GM19467 (cell line): ENCODE results near the gene MYEOV.

Experiments
- ATAC-seq: cut with Tn5 transposase; IDR thresholded peaks from one replicate; pipeline ENCODE4 v1.9.1; 2021; ENCODE audit warnings: mild to moderate bottlenecking, moderate library complexity; ENCODE audit not compliant: unreplicated experiment

Gene MYEOV

DNA sequence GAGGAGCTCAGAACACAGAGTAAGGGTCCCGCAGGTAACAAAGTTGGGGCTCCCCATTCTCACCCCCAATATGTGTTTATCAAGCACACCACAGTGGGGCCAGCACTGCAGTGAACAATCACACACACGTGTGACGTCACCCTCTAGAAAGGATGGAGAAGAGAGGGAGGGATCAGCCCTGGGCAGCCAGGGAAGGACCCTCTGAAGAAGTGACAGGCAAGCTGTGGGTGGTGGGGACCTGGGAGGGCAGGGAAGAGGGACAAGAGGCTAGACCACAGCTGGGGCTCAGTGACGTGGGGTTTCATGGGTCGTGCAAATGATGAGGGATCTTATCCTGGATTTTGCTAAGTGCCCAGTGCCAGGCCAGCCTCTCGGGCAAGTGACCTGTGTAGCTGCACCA, 28.7 kb upstream of the MYEOV start:
- no peak for ATAC-seq

- ATAC-seq = no peak
Observed at GRCh38 chr11:69265911-69266510, 27.9 kb upstream of the MYEOV start.

- ATAC-seq = no peak
Observed at GRCh38 chr11:69267395-69267805, 26.6 kb upstream of the MYEOV start.

DNA sequence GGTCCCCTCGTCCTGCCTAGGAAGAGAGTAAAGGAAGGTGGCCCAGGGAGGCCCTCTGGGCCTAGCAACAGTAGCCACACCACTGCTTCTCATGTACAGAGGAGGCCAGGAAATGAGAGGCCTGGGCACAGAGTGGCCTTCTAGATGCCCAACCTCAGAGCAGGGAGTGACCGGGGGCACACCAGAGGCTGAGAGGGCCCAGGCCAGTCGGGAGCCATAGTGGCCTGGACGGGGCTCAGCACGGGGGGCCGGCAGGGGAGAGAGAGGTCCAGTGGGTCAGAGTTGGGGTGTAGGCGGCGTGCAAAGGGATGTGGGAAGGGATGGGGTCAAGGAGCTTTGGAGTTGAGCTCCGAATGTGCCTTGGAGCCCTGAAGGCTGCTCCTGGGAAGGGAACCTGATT, 25.0 kb upstream of the MYEOV start:
- ATAC-seq = no peak

GRCh38 chr11:69269388-69269787, 24.6 kb upstream of the MYEOV start:
- no peak for ATAC-seq

DNA sequence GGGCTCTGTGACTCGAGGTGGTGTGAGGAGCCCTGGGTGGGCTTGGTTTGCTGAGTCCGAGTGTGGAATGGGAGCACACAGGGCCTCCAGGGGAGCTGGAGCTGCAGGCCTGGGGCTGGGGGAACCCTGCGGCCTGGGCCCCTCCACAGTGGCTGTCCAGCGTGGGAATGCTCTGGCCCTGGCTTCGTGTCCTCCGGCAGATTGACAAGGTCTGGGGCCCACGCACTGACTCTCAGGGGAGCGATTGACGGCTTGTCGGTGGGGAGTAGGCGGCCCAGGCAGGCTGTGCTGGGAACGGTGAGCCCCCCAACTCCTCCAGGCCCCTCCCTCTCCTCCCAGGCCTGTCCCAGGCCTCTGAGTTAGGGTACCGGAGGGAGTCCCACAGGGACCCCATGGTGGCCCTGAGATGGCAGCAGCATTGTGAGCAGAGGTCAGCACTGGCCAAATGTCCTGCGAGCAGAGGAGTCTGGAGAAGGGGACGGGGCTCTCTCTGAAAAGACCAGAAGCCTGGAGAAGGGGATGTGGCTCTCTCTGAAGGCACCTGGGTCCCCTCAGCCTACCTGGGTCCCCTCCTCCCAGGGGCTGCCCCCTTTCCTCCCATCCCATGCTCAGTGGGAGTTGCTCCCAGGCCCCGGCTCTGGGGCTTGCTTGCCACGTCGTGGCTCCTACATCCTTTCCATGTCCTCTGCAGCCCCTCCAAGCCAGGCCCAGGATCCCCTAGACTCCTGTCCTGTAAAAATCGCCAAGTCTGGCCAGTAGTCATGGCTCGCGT, 23.8 kb upstream of the MYEOV start:
- ATAC-seq = no peak

- no peak for ATAC-seq
Observed at GRCh38 chr11:69270941-69271340, 23.0 kb upstream of the MYEOV start.

DNA sequence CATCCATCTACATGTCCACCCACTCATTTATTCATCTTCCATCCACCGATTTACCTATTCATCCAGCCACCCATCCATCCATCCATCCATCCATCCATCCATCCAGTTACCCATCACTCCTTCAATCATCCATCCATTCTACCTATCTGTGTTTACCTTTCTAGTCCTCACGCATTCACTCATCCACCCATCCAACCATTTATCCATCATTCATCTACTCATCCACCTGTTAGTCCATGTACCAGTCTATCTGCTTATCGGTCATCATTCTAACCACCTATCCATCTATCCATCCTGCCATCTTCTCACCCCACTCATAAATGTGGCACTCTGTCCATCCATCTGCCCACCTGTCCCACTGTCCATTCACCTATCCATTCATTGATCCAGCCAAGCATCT, 21.9 kb upstream of the MYEOV start:
- ATAC-seq = no peak

- ATAC-seq = no peak
Observed at GRCh38 chr11:69272831-69273485, 21.0 kb upstream of the MYEOV start.

DNA sequence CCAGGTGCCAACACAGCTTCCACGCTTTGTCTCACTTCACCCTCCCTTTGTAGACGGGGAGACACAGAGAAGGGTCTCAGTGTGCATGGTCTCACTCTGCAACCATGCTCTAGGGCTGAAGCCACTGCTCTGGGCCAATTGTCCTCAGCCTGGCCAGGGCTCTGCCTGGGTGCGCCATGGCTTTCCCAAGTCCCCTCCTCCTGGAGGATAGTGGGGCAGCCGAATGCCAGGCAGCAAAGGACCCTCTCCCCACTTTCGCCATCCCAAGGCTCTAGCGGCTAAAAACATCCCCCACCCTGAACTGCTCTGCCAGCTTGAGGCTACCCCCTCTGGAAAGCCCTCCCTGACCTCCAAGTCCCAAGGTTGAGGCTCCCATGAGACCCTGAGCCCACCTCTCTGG, 20.4 kb upstream of the MYEOV start:
- ATAC-seq = no peak

- ATAC-seq = no peak
Observed at GRCh38 chr11:69274531-69275016, 19.4 kb upstream of the MYEOV start.

- no peak for ATAC-seq
Observed at GRCh38 chr11:69275178-69275577, 18.8 kb upstream of the MYEOV start.

DNA sequence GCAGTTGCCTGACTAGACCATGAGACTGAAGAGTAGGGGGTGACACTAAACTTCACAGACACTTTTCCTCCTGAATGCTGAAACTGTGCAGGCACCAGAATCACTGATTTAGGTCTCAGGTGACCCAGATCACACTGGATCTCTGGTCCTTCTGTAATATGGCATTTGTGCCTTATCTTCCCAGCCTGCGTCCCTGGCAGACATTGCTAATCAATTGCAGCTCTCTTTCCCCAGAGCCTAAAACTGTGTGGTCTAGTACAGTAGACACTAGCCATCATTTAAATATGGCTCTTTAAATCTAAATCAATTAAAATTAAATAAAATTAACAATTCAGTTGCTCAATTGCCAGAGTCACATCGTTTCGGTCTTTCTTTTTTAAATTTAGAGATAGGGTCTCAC, 17.8 kb upstream of the MYEOV start:
- ATAC-seq = no peak

DNA sequence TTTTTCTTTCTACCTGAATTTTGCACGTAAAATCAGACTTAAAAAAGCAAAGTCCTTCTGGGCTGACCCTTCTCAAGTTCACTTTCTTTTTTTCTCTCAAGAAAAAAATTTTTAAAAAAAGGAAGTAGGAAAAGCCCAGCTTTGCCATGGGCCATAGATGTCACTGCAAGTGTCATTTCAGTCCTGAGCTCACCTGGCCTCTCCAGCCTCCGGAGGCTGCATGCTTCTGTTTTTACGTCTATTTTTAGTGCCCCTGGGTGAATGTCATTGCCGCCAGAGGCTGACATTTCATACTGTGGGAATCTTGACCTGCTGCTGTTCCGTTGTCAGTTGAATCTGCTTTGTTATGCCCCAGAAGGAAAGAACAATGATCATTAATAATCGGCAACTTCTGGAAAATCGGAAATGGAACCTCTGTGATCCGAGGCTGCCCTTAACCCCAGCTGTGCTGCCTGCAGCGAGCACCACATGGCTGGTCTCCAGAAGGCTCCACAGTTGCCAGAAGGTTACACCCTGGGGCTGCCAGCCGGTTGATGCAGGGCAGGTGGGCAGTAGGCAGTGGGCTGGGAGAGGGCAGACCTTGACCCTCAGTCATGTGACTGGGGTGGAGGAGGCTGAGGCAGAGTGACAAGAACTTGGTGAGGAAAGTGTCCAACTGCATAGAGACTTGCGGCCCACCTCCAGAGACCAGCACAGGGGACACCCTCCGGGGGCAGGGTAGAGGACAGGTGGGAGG, 16.7 kb upstream of the MYEOV start:
- no peak for ATAC-seq

- no peak for ATAC-seq
Observed at GRCh38 chr11:69278091-69278867, 15.7 kb upstream of the MYEOV start.

- no peak for ATAC-seq
Observed at GRCh38 chr11:69280451-69280850, 13.5 kb upstream of the MYEOV start.

GRCh38 chr11:69280994-69281393, 13.0 kb upstream of the MYEOV start:
- no peak for ATAC-seq

- ATAC-seq = no peak
Observed at GRCh38 chr11:69283446-69283845, 10.5 kb upstream of the MYEOV start.

- no peak for ATAC-seq
Observed at GRCh38 chr11:69284081-69284511, 9.9 kb upstream of the MYEOV start.

GRCh38 chr11:69285091-69285490, 8.9 kb upstream of the MYEOV start:
- no peak for ATAC-seq

DNA sequence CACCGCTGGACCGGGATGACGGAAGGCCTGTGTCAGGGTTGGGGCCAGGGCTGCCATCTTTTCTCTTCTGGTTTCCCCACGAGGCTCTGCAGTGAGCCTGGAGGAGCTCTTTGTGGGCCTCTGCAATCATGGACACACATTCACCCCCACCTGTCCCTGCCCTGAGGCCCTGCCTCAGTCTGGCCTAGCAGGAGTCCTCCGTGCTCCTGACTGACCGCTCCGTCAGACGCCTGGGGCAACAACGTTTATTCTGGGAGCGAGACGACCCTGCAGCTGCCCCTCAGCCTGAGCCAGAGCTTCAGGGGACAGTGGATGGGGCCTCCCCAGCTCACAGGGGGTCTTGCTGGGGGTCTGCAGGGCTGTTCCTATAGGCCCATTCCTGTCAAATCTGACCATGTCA, 8.2 kb upstream of the MYEOV start:
- ATAC-seq = no peak
